Gastrocnemius medialis (tissue), 4 donors: ENCODE measurements around the gene KDM5C. TPM values are rescaled to one million over a fixed set of nuclear protein-coding genes. Genes with fewer than 3 reads are reported as not detected.

ENCODE experiments used
- ATAC-seq, 2 donors: fragments of 150-250 bp; one replicate each; pipeline ENCODE4 v1.9.1; 2016
- DNase-seq, 2 donors: peaks; one replicate each; pipeline ENCODE4 v3.0.0-alpha.2; 2019
- H3K27ac ChIP-seq, 4 donors: fragments of 200-600 bp; sonication (generic); 1 replicate in 1 of 4; 2 replicates in 3 of 4; pipeline ENCODE4 v1.5.1; 2016 to 2018; ENCODE audit warnings: mild to moderate bottlenecking in 2 of 4, moderate library complexity in 1 of 4
- H3K27me3 ChIP-seq, 3 donors: fragments of 200-600 bp; sonication (generic) in 2 of 3; 1 replicate in 1 of 3; 2 replicates in 2 of 3; pipeline versions ENCODE4 v1.5.1 to v1.6.0; 2016 to 2019; ENCODE audit warnings: mild to moderate bottlenecking in 1 of 3, moderate library complexity in 1 of 3
- H3K36me3 ChIP-seq, 2 donors: fragments of 200-600 bp; sonication (generic) in 1 of 2; one replicate each; pipeline ENCODE4 v1.5.1; 2017 to 2018
- H3K4me1 ChIP-seq, 2 donors: fragments of 200-600 bp; sonication (generic) in 1 of 2; one replicate each; pipeline ENCODE4 v1.5.1; 2016 to 2017; ENCODE audit warnings: mild to moderate bottlenecking in 2 of 2
- H3K4me3 ChIP-seq, 4 donors: fragments of 200-600 bp; sonication (generic) in 3 of 4; 1 replicate in 1 of 4; 2 replicates in 3 of 4; pipeline ENCODE4 v1.5.1; 2016 to 2019; ENCODE audit warnings: mild to moderate bottlenecking in 2 of 4
- H3K9me3 ChIP-seq, 3 donors: fragments of 200-600 bp; sonication (generic) in 2 of 3; 1 replicate in 1 of 3; 2 replicates in 2 of 3; pipeline ENCODE4 v1.5.1; 2016 to 2019
- CTCF ChIP-seq, 5 experiments: fragments of 450-650 bp in 3 of 5; fragments of 200-600 bp in 2 of 5; sonication (generic) in 2 of 5; IDR thresholded peaks in 4 of 5; conservative IDR thresholded peaks in 1 of 5; 1 replicate in 4 of 5; 2 replicates in 1 of 5; pipeline ENCODE4 v1.5.1; 2016 to 2019; ENCODE audit warnings: antibody characterized with exemption in 5 of 5, mild to moderate bottlenecking in 3 of 5, moderate library complexity in 3 of 5
- POLR2A ChIP-seq, 2 donors: fragments of 450-650 bp; IDR thresholded peaks; one replicate each; pipeline ENCODE4 v1.6.1; 2017; ENCODE audit warnings: antibody characterized with exemption in 2 of 2, mild to moderate bottlenecking in 2 of 2, moderate library complexity in 2 of 2
- in situ Hi-C, 4 donors: fragments of 200-750 bp; cut with MboI; loops; one replicate each; pipeline versions ENCODE4 v1.15.0 to v1.8.0; 2017; ENCODE audit warnings: low sequenced_read_pairs in 4 of 4
- intact Hi-C: fragments of 100-400 bp; cut with DNase I; formaldehyde crosslinking; loops from one replicate; pipeline ENCODE4 v1.15.1; 2023; ENCODE audit warnings: low total_unique reads
- total RNA-seq, 4 donors: library from RNA; depleted of rRNA; stranded (reverse); fragments of >200 nt; gene quantifications; one replicate each; pipeline versions ENCODE4 v1.1.0 to v1.2.3, GENCODE V29; 2016

KDM5C gene
- total RNA-seq, 4 donors from 2014 or later = 143 to 210 (median 147) TPM

GRCh38 chrX:53246231-53246630, 21.2 kb upstream of the KDM5C start:
- peaks cover 0 to 5% (median 0%) of the 10 kb centered on the region in 3 donors for H3K27me3 ChIP-seq
- no peak overlapping the region for H3K27ac ChIP-seq
- H3K4me3 ChIP-seq = no peak overlapping the region
- intact Hi-C loops = no loop called here
- no peaks in the 10 kb centered on the region for H3K9me3 ChIP-seq
- no peak for ATAC-seq
- TF ChIP-seq CTCF (IDR thresholded peaks at IDR 0.05 in 4 of 5, conservative IDR thresholded peaks at IDR 0.05 in 1 of 5) (no peak), POLR2A (IDR thresholded peaks at IDR 0.05) (no peak)
- in situ Hi-C loops = no loop called here
- no peaks in the 10 kb centered on the region for H3K4me1 ChIP-seq
- peaks cover 0 to 7% of the 10 kb centered on the region in 2 donors for H3K36me3 ChIP-seq
- DNase-seq = no peak

DNA sequence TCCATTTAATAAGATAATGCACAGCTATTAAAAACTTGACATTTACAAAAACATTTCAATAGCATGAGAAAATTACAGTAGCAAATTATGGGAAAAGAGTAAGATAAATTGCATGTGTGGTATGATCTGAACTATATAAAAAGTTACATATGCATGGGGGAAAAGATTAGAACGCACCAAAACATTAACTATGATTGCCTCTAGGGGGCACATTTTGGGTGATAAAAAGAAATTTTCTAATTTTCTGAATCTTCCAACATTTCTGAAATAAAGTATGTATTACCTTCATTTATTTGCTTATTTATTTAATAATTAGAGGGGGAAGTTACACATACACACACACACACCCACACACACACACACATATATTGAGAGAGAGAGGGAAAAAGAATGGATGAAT, 19.6 kb upstream of the KDM5C start:
- Histone ChIP-seq H3K36me3 (peaks cover 0 to 13% of the 10 kb centered on the region in 2 donors), H3K9me3 (no peaks in the 10 kb centered on the region), H3K4me1 (no peaks in the 10 kb centered on the region), H3K4me3 (no peak overlapping the region), H3K27ac (no peak overlapping the region), H3K27me3 (peaks cover 0 to 5% (median 0%) of the 10 kb centered on the region in 3 donors)
- ATAC-seq (no peak), DNase-seq (no peak)
- TF ChIP-seq CTCF (IDR thresholded peaks at IDR 0.05 in 4 of 5, conservative IDR thresholded peaks at IDR 0.05 in 1 of 5) (no peak), POLR2A (IDR thresholded peaks at IDR 0.05) (no peak)
- intact Hi-C loops (no loop called here), in situ Hi-C loops (no loop called here)

GRCh38 chrX:53242310-53242709, 17.3 kb upstream of the KDM5C start:
- Histone ChIP-seq H3K27ac (no peak overlapping the region), H3K36me3 (peaks cover 0 to 16% of the 10 kb centered on the region in 2 donors), H3K4me3 (no peak overlapping the region), H3K9me3 (no peaks in the 10 kb centered on the region), H3K4me1 (no peaks in the 10 kb centered on the region), H3K27me3 (peaks cover 0 to 5% (median 3%) of the 10 kb centered on the region in 3 donors)
- TF ChIP-seq CTCF (IDR thresholded peaks at IDR 0.05 in 4 of 5, conservative IDR thresholded peaks at IDR 0.05 in 1 of 5) (no peak), POLR2A (IDR thresholded peaks at IDR 0.05) (no peak)
- ATAC-seq (no peak), DNase-seq (no peak)
- intact Hi-C loops = no loop called here
- in situ Hi-C loops = no loop called here

GRCh38 chrX:53241558-53241957, 16.6 kb upstream of the KDM5C start:
- DNase-seq (no peak), ATAC-seq (no peak)
- H3K27ac ChIP-seq = no peak overlapping the region
- in situ Hi-C loops (no loop called here), intact Hi-C loops (no loop called here)
- H3K36me3 ChIP-seq = peaks cover 0 to 16% of the 10 kb centered on the region in 2 donors
- H3K4me1 ChIP-seq = no peaks in the 10 kb centered on the region
- H3K4me3 ChIP-seq = no peak overlapping the region
- no peaks in the 10 kb centered on the region for H3K9me3 ChIP-seq
- TF ChIP-seq POLR2A (IDR thresholded peaks at IDR 0.05) = no peak
- TF ChIP-seq CTCF (IDR thresholded peaks at IDR 0.05 in 4 of 5, conservative IDR thresholded peaks at IDR 0.05 in 1 of 5) = no peak
- peaks cover 0 to 5% (median 3%) of the 10 kb centered on the region in 3 donors for H3K27me3 ChIP-seq

DNA sequence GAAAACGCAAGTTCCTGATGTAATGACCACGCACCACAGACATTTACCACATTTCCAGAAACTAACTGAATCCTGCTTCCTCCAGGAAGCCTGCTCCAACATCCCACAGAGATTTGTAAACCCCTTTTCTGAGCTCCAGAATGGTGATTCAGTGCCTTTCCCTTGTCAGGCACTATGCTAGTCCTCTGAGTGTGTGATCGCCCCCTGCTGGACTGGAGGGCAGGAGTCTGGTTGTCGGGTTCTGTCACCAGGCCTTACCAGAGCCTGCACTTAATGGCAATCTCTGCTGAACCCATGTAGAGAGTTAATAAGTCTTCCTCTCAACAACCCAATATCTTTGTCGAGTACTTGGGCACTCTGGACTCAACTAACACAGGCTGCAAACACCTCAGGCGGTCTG, 14.5 kb upstream of the KDM5C start:
- Histone ChIP-seq H3K36me3 (peaks cover 0 to 20% of the 10 kb centered on the region in 2 donors), H3K4me1 (no peaks in the 10 kb centered on the region)

More for the DNA sequence above, 14.5 kb upstream of the KDM5C start:
- intact Hi-C loops = no loop called here
- H3K27me3 ChIP-seq = peaks cover 0 to 5% (median 3%) of the 10 kb centered on the region in 3 donors
- DNase-seq (no peak), ATAC-seq (no peak)
- in situ Hi-C loops = no loop called here
- H3K9me3 ChIP-seq = no peaks in the 10 kb centered on the region
- H3K4me3 ChIP-seq = no peak overlapping the region
- no peak overlapping the region for H3K27ac ChIP-seq
- TF ChIP-seq CTCF (IDR thresholded peaks at IDR 0.05 in 4 of 5, conservative IDR thresholded peaks at IDR 0.05 in 1 of 5) = peak in 1 of 5 experiments; percentile 39
- TF ChIP-seq POLR2A (IDR thresholded peaks at IDR 0.05) = no peak
